ENCODE measurements around the gene STK24. TPM values are rescaled to one million over a fixed set of nuclear protein-coding genes. Genes with fewer than 3 reads are reported as not detected.

The STK24 gene
- polyA plus RNA-seq, 1 of the 3 experiments (the other 2 are of a cell fraction) = 30.5 TPM

- Histone ChIP-seq H3K36me3 (replicated peaks in 1 of 2; ENCODE audit: control insufficient read depth in 1 of 2, insufficient read depth in 2 of 2, low read length in 1 of 2) (no peaks in the 10 kb centered on the region), H3K9me2 (no peaks in the 10 kb centered on the region), H3K27ac (ENCODE audit: low read depth in 2 of 2, low read length in 1 of 2) (no peak overlapping the region), H3K9ac (no peak overlapping the region), H3F3A (replicated peaks; ENCODE audit: insufficient read depth) (peaks cover 3% of the 10 kb centered on the region), H3K79me2 (ENCODE audit: insufficient read depth) (no peaks in the 10 kb centered on the region), H3K4me3 (ENCODE audit: low read depth in 2 of 2, low read length in 1 of 2) (no peak overlapping the region), H3K27me3 (ENCODE audit: insufficient read depth) (no peaks in the 10 kb centered on the region), H3K4me1 (ENCODE audit: control insufficient read depth in 1 of 2, insufficient read depth in 2 of 2, low read depth in 1 of 2, low read length in 1 of 2) (peaks cover 8 to 12% of the 10 kb centered on the region in 2 experiments; a peak in 3 of 4 replicates), H2AFZ (ENCODE audit: low read depth) (no peak overlapping the region), H3K4me2 (no peak overlapping the region), H3K9me3 (no peaks in the 10 kb centered on the region), H4K20me1 (ENCODE audit: insufficient read depth) (no peaks in the 10 kb centered on the region)
- peak; percentile 47 for DNase-seq
- POLR2A ChIA-PET = interaction anchor here (1.1 kb wide), 1 partner anchor 9 kb away, joined by 3 read pairs; no protein-coding TSS in a partner anchor
- CTCF ChIA-PET = interaction anchor here (0.9 to 2.3 kb wide), 3 partner anchors 27 to 141 kb away, joined by 3 to 7 read pairs (median 5); no protein-coding TSS in a partner anchor
- 87% methylated on average over 4 of the region's 4 CpGs for WGBS (ENCODE audit: low lambda C conversion rate)
- TF ChIP-seq, protein P1, sequence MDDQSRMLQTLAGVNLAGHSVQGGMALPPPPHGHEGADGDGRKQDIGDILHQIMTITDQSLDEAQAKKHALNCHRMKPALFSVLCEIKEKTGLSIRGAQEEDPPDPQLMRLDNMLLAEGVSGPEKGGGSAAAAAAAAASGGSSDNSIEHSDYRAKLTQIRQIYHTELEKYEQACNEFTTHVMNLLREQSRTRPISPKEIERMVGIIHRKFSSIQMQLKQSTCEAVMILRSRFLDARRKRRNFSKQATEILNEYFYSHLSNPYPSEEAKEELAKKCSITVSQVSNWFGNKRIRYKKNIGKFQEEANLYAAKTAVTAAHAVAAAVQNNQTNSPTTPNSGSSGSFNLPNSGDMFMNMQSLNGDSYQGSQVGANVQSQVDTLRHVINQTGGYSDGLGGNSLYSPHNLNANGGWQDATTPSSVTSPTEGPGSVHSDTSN (IDR thresholded peaks at IDR 0.05) = no peak
- peak in 1 of 2 experiments; percentile 61; a peak in 1 of 4 replicates for TF ChIP-seq EP300 (IDR thresholded peaks at IDR 0.05; ENCODE audit: borderline replicate concordance in 1 of 2, low read depth in 1 of 2, low read length in 1 of 2)
- no peak for TF ChIP-seq FOXJ3 (CRISPR knock-in tag; IDR thresholded peaks at IDR 0.05)
Measured at GRCh38 chr13:98586400-98587345, 9.8 kb upstream of the STK24 start.

DNA sequence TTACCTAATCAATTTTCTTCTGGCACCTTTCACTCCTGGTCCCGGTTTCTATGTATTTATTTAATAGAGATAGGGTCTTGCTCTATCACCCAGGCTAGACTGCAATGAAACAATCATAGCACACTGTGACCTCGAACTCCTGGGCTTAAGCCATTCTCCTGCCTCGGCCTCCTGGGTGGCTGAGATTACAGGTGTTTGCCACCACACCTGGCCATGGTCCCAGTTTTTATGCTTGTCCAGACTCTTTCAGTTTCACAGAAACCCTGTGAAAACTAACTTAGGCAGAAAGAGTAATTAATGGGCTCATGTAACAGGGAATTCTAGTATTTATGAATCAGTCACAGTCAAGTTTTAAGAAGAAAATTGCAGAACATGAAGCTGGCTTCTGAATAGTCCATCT is 9.0 kb upstream of the STK24 start:
- no peak for DNase-seq
- no peak overlapping the region for H3K27ac ChIP-seq (ENCODE audit: low read depth in 2 of 2, low read length in 1 of 2)
- no peaks in the 10 kb centered on the region for H4K20me1 ChIP-seq (ENCODE audit: insufficient read depth)
- H3F3A ChIP-seq (replicated peaks; ENCODE audit: insufficient read depth) = peaks cover 9% of the 10 kb centered on the region
- H3K4me1 ChIP-seq (ENCODE audit: control insufficient read depth in 1 of 2, insufficient read depth in 2 of 2, low read depth in 1 of 2, low read length in 1 of 2) = peaks cover 9 to 16% of the 10 kb centered on the region in 2 experiments; a peak in 3 of 4 replicates
- ChIA-PET POLR2A (interaction anchor here (1.1 kb wide), 1 partner anchor 8 kb away, joined by 3 read pairs; no protein-coding TSS in a partner anchor), CTCF (interaction anchor here (0.9 to 2.3 kb wide), 3 partner anchors 28 to 140 kb away, joined by 3 to 7 read pairs (median 5); no protein-coding TSS in a partner anchor)
- no peaks in the 10 kb centered on the region for H3K9me3 ChIP-seq
- TF ChIP-seq RXRA (IDR thresholded peaks at IDR 0.05; ENCODE audit: borderline replicate concordance, low read depth) = no peak
- no peak for TF ChIP-seq RAD21 (IDR thresholded peaks at IDR 0.05; ENCODE audit: low read length)
- H3K9me2 ChIP-seq = no peaks in the 10 kb centered on the region
- no peaks in the 10 kb centered on the region for H3K79me2 ChIP-seq (ENCODE audit: insufficient read depth)
- H3K27me3 ChIP-seq (ENCODE audit: insufficient read depth) = no peaks in the 10 kb centered on the region
- no peaks in the 10 kb centered on the region for H3K36me3 ChIP-seq (replicated peaks in 1 of 2; ENCODE audit: control insufficient read depth in 1 of 2, insufficient read depth in 2 of 2, low read length in 1 of 2)
- H2AFZ ChIP-seq (ENCODE audit: low read depth) = no peak overlapping the region
- no peak overlapping the region for H3K4me3 ChIP-seq (ENCODE audit: low read depth in 2 of 2, low read length in 1 of 2)
- H3K4me2 ChIP-seq = no peak overlapping the region
- 83% methylated on average over 3 of the region's 3 CpGs for WGBS (ENCODE audit: low lambda C conversion rate)
- H3K9ac ChIP-seq = no peak overlapping the region

- Histone ChIP-seq H4K20me1 (ENCODE audit: insufficient read depth) (no peaks in the 10 kb centered on the region), H3F3A (replicated peaks; ENCODE audit: insufficient read depth) (peaks cover 9% of the 10 kb centered on the region), H2AFZ (ENCODE audit: low read depth) (no peak overlapping the region), H3K9me3 (no peaks in the 10 kb centered on the region), H3K4me3 (ENCODE audit: low read depth in 2 of 2, low read length in 1 of 2) (no peak overlapping the region), H3K4me1 (ENCODE audit: control insufficient read depth in 1 of 2, insufficient read depth in 2 of 2, low read depth in 1 of 2, low read length in 1 of 2) (peaks cover 9 to 16% of the 10 kb centered on the region in 2 experiments; a peak in 3 of 4 replicates), H3K9ac (no peak overlapping the region), H3K4me2 (no peak overlapping the region), H3K9me2 (no peaks in the 10 kb centered on the region), H3K27ac (ENCODE audit: low read depth in 2 of 2, low read length in 1 of 2) (no peak overlapping the region), H3K36me3 (replicated peaks in 1 of 2; ENCODE audit: control insufficient read depth in 1 of 2, insufficient read depth in 2 of 2, low read length in 1 of 2) (no peaks in the 10 kb centered on the region), H3K79me2 (ENCODE audit: insufficient read depth) (no peaks in the 10 kb centered on the region), H3K27me3 (ENCODE audit: insufficient read depth) (no peaks in the 10 kb centered on the region)
- WGBS (ENCODE audit: low lambda C conversion rate) = 78% methylated on average over 5 of the region's 5 CpGs
- CTCF ChIA-PET = interaction anchor here (1.5 kb wide), 1 partner anchor 139 kb away, joined by 5 read pairs; no protein-coding TSS in a partner anchor
- no peak for DNase-seq
- POLR2A ChIA-PET = no interaction called here
- TF ChIP-seq TEAD4 (IDR thresholded peaks at IDR 0.05; ENCODE audit: borderline replicate concordance, insufficient read depth) = no peak
- TF ChIP-seq EP300 (IDR thresholded peaks at IDR 0.05; ENCODE audit: borderline replicate concordance in 1 of 2, low read depth in 1 of 2, low read length in 1 of 2) = no peak
- TF ChIP-seq SMC3 (IDR thresholded peaks at IDR 0.05; ENCODE audit: low read depth, low read length) = no peak
- no peak for TF ChIP-seq FOXM1 (IDR thresholded peaks at IDR 0.05; ENCODE audit: low read depth)
- TF ChIP-seq, protein P2, sequence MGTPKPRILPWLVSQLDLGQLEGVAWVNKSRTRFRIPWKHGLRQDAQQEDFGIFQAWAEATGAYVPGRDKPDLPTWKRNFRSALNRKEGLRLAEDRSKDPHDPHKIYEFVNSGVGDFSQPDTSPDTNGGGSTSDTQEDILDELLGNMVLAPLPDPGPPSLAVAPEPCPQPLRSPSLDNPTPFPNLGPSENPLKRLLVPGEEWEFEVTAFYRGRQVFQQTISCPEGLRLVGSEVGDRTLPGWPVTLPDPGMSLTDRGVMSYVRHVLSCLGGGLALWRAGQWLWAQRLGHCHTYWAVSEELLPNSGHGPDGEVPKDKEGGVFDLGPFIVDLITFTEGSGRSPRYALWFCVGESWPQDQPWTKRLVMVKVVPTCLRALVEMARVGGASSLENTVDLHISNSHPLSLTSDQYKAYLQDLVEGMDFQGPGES (IDR thresholded peaks at IDR 0.05; ENCODE audit: low read depth, low read length) = no peak
- TF ChIP-seq ZBTB33 (IDR thresholded peaks at IDR 0.05; ENCODE audit: borderline replicate concordance, low read depth) = no peak
- TF ChIP-seq RCOR1 (IDR thresholded peaks at IDR 0.05; ENCODE audit: low read length) = no peak
- TF ChIP-seq GATA2 (CRISPR knock-in tag; IDR thresholded peaks at IDR 0.05) = no peak
- TF ChIP-seq CTCF (IDR thresholded peaks at IDR 0.05) = no peak
Measured at GRCh38 chr13:98585398-98585754, 8.5 kb upstream of the STK24 start.
